CD4-positive, alpha-beta T cell (primary cell): ENCODE measurements around the gene ACAP2. TPM values are rescaled to one million over a fixed set of nuclear protein-coding genes. Genes with fewer than 3 reads are reported as not detected.

Experiments
- ATAC-seq: fragments of 200-7000 bp; cut with Tn5 transposase; one replicate; pipeline ENCODE4 v1.10.0; 2022; ENCODE audit warnings: mild to moderate bottlenecking; ENCODE audit not compliant: poor library complexity
- CTCF ChIA-PET: fragments of 350-600 bp; sonication (Branson Sonifier 250); formaldehyde crosslinking; loops from one replicate; lab custom pipeline; 2021; ENCODE audit warnings: antibody characterized with exemption, inconsistent platforms; lab: Charles Lee
- POLR2A ChIA-PET: fragments of 350-600 bp; sonication (Branson Sonifier 250); formaldehyde crosslinking; loops from one replicate; lab custom pipeline; 2021; ENCODE audit warnings: antibody characterized with exemption, inconsistent platforms; lab: Charles Lee
- DNase-seq, 14 experiments: peaks; one replicate each; pipeline ENCODE4 v3.0.0-alpha.2; 2013 to 2020; ENCODE audit warnings: mixed read lengths in 2 of 14
- H3K27ac ChIP-seq, 2 donors: one replicate each; pipeline versions ENCODE4 v1.5.1 to v1.7.0; 2013; ENCODE audit warnings: low read length in 2 of 2, low read depth in 1 of 2, mild to moderate bottlenecking in 1 of 2
- H3K27me3 ChIP-seq, 2 experiments: 1 replicate in 1 of 2; 2 replicates in 1 of 2; pipeline versions ENCODE4 v1.6.1 to v1.7.0; 2013; ENCODE audit warnings: low read length in 2 of 2, control low read depth in 1 of 2, mild to moderate bottlenecking in 1 of 2, moderate library complexity in 1 of 2; ENCODE audit not compliant: insufficient read depth in 2 of 2, control insufficient read depth in 1 of 2
- H3K36me3 ChIP-seq: one replicate; pipeline ENCODE4 v1.6.1; 2013; ENCODE audit warnings: low read length, control low read depth; ENCODE audit not compliant: insufficient read depth
- H3K4me1 ChIP-seq: one replicate; pipeline ENCODE4 v1.6.1; 2013; ENCODE audit warnings: low read length, control low read depth; ENCODE audit not compliant: insufficient read depth
- H3K4me3 ChIP-seq: one replicate; pipeline ENCODE4 v1.5.1; 2013; ENCODE audit warnings: mild to moderate bottlenecking, low read length, moderate library complexity
- H3K9me3 ChIP-seq, 2 experiments: 1 replicate in 1 of 2; 2 replicates in 1 of 2; pipeline versions ENCODE4 v1.6.1 to v1.7.0; 2013; ENCODE audit warnings: low read length in 2 of 2, mild to moderate bottlenecking in 2 of 2, control low read depth in 1 of 2, moderate library complexity in 1 of 2; ENCODE audit not compliant: control insufficient read depth in 1 of 2, insufficient read depth in 1 of 2
- H3K27ac Mint-ChIP-seq: one replicate; pipeline ENCODE4 v1.8.0; 2020; ENCODE audit warnings: mixed read lengths
- H3K27me3 Mint-ChIP-seq: one replicate; pipeline ENCODE4 v1.8.0; 2021; ENCODE audit warnings: mixed read lengths
- H3K36me3 Mint-ChIP-seq: one replicate; pipeline ENCODE4 v1.8.0; 2021; ENCODE audit warnings: low read depth, mixed read lengths
- H3K4me1 Mint-ChIP-seq: one replicate; pipeline ENCODE4 v1.8.0; 2021; ENCODE audit warnings: low read depth, mixed read lengths
- H3K4me3 Mint-ChIP-seq: one replicate; pipeline ENCODE4 v1.8.0; 2020; ENCODE audit warnings: mild to moderate bottlenecking, mixed read lengths
- H3K9me3 Mint-ChIP-seq: one replicate; pipeline ENCODE4 v1.8.0; 2020; ENCODE audit warnings: mixed read lengths
- CTCF ChIP-seq: fragments of 200-600 bp; IDR thresholded peaks from one replicate; pipeline ENCODE4 v1.8.0; 2022; ENCODE audit warnings: antibody characterized with exemption, mild to moderate bottlenecking
- intact Hi-C, 2 experiments: fragments of 100-400 bp; cut with DNase I in 1 of 2; cut with micrococcal nuclease in 1 of 2; formaldehyde crosslinking; loops; one replicate each; pipeline versions ENCODE4 v1.15.1 to v1.9.0; 2023 to 2025; cut with DNase I, micrococcal nuclease
- total RNA-seq, 174 experiments: library from RNA in 2 of 174; stranded (reverse) in 2 of 174; gene quantifications; one replicate each; pipeline ENCODE4 v1.2.3 and lab custom pipeline; 2021 to 2026

Gene ACAP2
- total RNA-seq, 2 experiments from 2014 or later = 50.7 to 51.4 TPM

- Histone ChIP-seq H3K4me1 (peaks cover 2% of the 10 kb centered on the region), H3K27me3 (no peaks in the 10 kb centered on the region), H3K4me3 (no peak overlapping the region), H3K27ac (peak overlapping the region in 1 of 2 donors; percentile 12), H3K9me3 (peaks cover 0 to 3% of the 10 kb centered on the region in 2 experiments), H3K36me3 (no peaks in the 10 kb centered on the region)
- Mint-ChIP-seq H3K27me3 (no peaks in the 10 kb centered on the region), H3K9me3 (no peaks in the 10 kb centered on the region), H3K4me3 (no peak overlapping the region), H3K36me3 (no peaks in the 10 kb centered on the region), H3K27ac (no peak overlapping the region), H3K4me1 (peaks cover 16% of the 10 kb centered on the region)
- DNase-seq (peak in 2 of 14 experiments; percentile 37 to 44), ATAC-seq (no peak)
- no peak for TF ChIP-seq CTCF
- POLR2A ChIA-PET = interaction anchor here (0.6 kb wide), 1 partner anchor 677 kb away, joined by 3 read pairs; no protein-coding TSS in a partner anchor
- CTCF ChIA-PET = no interaction called here
- intact Hi-C loops = no loop called here
Observed at GRCh38 chr3:195450731-195451229, 8.0 kb upstream of the ACAP2 start.

DNA sequence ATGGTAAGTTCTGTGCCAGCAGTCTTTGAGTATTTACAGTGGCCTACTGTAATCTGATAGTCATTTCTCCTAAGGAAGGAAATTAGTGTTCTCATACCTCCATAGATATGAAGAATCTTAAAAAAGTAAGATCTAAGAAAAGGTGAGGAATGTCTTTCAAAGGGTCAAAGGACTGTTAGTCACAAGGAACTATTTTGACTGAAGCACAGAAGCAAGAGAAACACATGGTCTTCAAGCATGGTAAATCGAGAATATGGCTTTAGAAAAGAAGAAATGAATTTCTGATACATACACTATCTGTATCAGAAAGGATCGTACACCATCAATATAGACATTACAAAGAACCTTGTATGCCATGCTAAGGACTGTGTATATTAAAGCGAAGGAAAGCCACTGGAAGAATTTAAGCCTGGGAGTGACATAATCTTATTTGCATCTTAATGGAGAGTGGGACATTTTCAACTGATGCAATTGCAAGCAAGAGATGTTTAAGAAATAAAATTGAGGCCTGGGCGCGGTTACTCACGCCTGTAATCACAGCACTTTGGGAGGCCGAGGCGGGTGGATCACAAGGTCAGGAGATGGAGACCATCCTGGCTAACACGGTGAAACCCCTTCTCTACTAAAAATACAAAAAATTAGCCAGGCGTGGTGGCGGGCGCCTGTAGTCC, 5.5 kb upstream of the ACAP2 start:
- Mint-ChIP-seq H3K4me1 (peaks cover 29% of the 10 kb centered on the region), H3K36me3 (no peaks in the 10 kb centered on the region), H3K27me3 (no peaks in the 10 kb centered on the region), H3K9me3 (no peaks in the 10 kb centered on the region), H3K4me3 (no peak overlapping the region), H3K27ac (no peak overlapping the region)
- no peak for TF ChIP-seq CTCF
- no peaks in the 10 kb centered on the region for H3K27me3 ChIP-seq
- H3K36me3 ChIP-seq = no peaks in the 10 kb centered on the region
- intact Hi-C loops = loop anchor here in 1 of 2 experiments (10.0 kb wide), 1 partner anchor 66 kb away; no protein-coding TSS in a partner anchor
- DNase-seq = no peak
- no peaks in the 10 kb centered on the region for H3K9me3 ChIP-seq
- POLR2A ChIA-PET = no interaction called here
- H3K27ac ChIP-seq = no peak overlapping the region
- H3K4me3 ChIP-seq = no peak overlapping the region
- peaks cover 13% of the 10 kb centered on the region for H3K4me1 ChIP-seq
- no peak for ATAC-seq
- CTCF ChIA-PET = no interaction called here

DNA sequence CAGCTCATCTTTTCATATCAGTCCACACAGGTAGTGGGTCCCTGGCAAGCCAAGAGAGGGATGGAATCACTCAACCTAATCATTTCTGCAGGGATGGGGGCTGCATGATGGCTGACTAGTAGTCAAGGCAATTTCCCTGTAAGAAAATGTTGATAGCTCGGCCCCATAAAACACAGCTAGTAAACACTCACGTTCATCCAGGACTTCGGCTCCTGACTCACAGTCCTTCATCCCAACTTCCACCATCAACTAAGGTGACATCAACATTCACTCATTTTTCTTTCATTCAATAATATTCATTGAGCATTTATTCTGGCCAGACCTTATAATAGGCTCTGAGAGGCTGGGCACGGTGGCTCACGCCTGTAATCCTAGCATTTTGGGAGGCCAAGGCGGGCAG, 4.4 kb upstream of the ACAP2 start:
- no peak for DNase-seq
- no peak for TF ChIP-seq CTCF
- no peak for ATAC-seq
- Mint-ChIP-seq H3K27me3 (no peaks in the 10 kb centered on the region), H3K4me1 (peaks cover 35% of the 10 kb centered on the region), H3K9me3 (no peaks in the 10 kb centered on the region), H3K27ac (no peak overlapping the region), H3K36me3 (peaks cover under 1% of the 10 kb centered on the region), H3K4me3 (peak overlapping the region; percentile 13)
- Histone ChIP-seq H3K27ac (no peak overlapping the region), H3K4me1 (peaks cover 16% of the 10 kb centered on the region), H3K27me3 (no peaks in the 10 kb centered on the region), H3K9me3 (no peaks in the 10 kb centered on the region), H3K36me3 (no peaks in the 10 kb centered on the region), H3K4me3 (no peak overlapping the region)
- POLR2A ChIA-PET = no interaction called here
- intact Hi-C loops = loop anchor here in 1 of 2 experiments (10.0 kb wide), 1 partner anchor 68 kb away; no protein-coding TSS in a partner anchor
- CTCF ChIA-PET = no interaction called here
